B cell (primary cell): ENCODE results near the gene ANGPT4. TPM values are rescaled to one million over a fixed set of nuclear protein-coding genes. Genes with fewer than 3 reads are reported as not detected.

ENCODE experiments used
- ATAC-seq: fragments of 200-7000 bp; cut with Tn5 transposase; one replicate; pipeline ENCODE4 v1.10.0; 2021; ENCODE audit warnings: low read depth, mild to moderate bottlenecking, moderate number of reproducible peaks, moderate library complexity
- CTCF ChIA-PET: fragments of 350-600 bp; sonication (Branson Sonifier 250); formaldehyde crosslinking; loops from one replicate; lab custom pipeline; 2021; ENCODE audit warnings: antibody characterized with exemption, inconsistent platforms; lab: Charles Lee
- POLR2A ChIA-PET: fragments of 350-600 bp; sonication (Branson Sonifier 250); formaldehyde crosslinking; loops from one replicate; lab custom pipeline; 2021; ENCODE audit warnings: antibody characterized with exemption; lab: Charles Lee
- DNase-seq: peaks from one replicate; pipeline ENCODE4 v3.0.0; 2013
- H2AFZ ChIP-seq: 2 replicates; pipeline ENCODE4 v1.6.1; 2012; ENCODE audit warnings: mild to moderate bottlenecking, low read depth, low read length; ENCODE audit not compliant: insufficient read depth, poor library complexity, severe bottlenecking
- H3K27ac ChIP-seq, 2 donors: 1 replicate in 1 of 2; 2 replicates in 1 of 2; pipeline ENCODE4 v1.5.1; 2012 to 2013; ENCODE audit warnings: low read length in 2 of 2, mild to moderate bottlenecking in 2 of 2, moderate library complexity in 1 of 2
- H3K27me3 ChIP-seq, 4 experiments: fragments of 200-600 bp in 1 of 4; sonication (generic) in 1 of 4; replicated peaks in 1 of 4; 1 replicate in 2 of 4; 2 replicates in 2 of 4; pipeline versions ENCODE4 v1.6.1 to v1.7.0; 2013 to 2016; ENCODE audit warnings: low read length in 3 of 4, mild to moderate bottlenecking in 2 of 4, mixed read lengths in 1 of 4, moderate library complexity in 1 of 4; ENCODE audit not compliant: insufficient read depth in 4 of 4, control insufficient read depth in 3 of 4; ENCODE audit errors: control extremely low read depth in 1 of 4
- H3K36me3 ChIP-seq, 2 experiments: replicated peaks in 1 of 2; 1 replicate in 1 of 2; 2 replicates in 1 of 2; pipeline versions ENCODE4 v1.6.1 to v1.7.1; 2013; ENCODE audit warnings: low read length in 1 of 2; ENCODE audit not compliant: insufficient read depth in 2 of 2, control insufficient read depth in 1 of 2; ENCODE audit errors: control extremely low read depth in 1 of 2, extremely low read depth in 1 of 2
- H3K4me1 ChIP-seq, 2 donors: fragments of 200-600 bp in 1 of 2; sonication (generic) in 1 of 2; 1 replicate in 1 of 2; 2 replicates in 1 of 2; pipeline versions ENCODE4 v1.5.1 to v1.6.1; 2013 to 2017; ENCODE audit warnings: low read length in 2 of 2; ENCODE audit not compliant: control insufficient read depth in 2 of 2, insufficient read depth in 2 of 2
- H3K4me2 ChIP-seq: replicated peaks from 2 replicates; pipeline ENCODE3; 2012; ENCODE audit warnings: mild to moderate bottlenecking, low read depth, low read length; ENCODE audit not compliant: poor library complexity, severe bottlenecking
- H3K4me3 ChIP-seq, 5 experiments: fragments of 200-600 bp in 1 of 5; sonication (generic) in 1 of 5; 1 replicate in 3 of 5; 2 replicates in 2 of 5; pipeline versions ENCODE4 v1.5.1 to v1.7.0; 2011 to 2016; ENCODE audit warnings: low read length in 4 of 5, mild to moderate bottlenecking in 4 of 5, low read depth in 2 of 5, control low read depth in 1 of 5, moderate library complexity in 1 of 5; ENCODE audit not compliant: insufficient read depth in 1 of 5; ENCODE audit errors: control extremely low read depth in 1 of 5, extremely low read depth in 1 of 5
- H3K79me2 ChIP-seq: fragments of 200-600 bp; sonication (generic); one replicate; pipeline ENCODE4 v1.6.0; 2016; ENCODE audit warnings: low read length; ENCODE audit not compliant: control insufficient read depth, insufficient read depth
- H3K9ac ChIP-seq: fragments of 200-600 bp; sonication (generic); 2 replicates; pipeline ENCODE4 v1.6.1; 2017; ENCODE audit warnings: mild to moderate bottlenecking, low read length, moderate library complexity
- H3K9me3 ChIP-seq, 3 donors: one replicate each; pipeline versions ENCODE4 v1.6.1 to v1.7.1; 2013; ENCODE audit warnings: low read length in 2 of 3; ENCODE audit not compliant: control insufficient read depth in 2 of 3, insufficient read depth in 1 of 3; ENCODE audit errors: control extremely low read depth in 1 of 3
- H4K20me1 ChIP-seq: 2 replicates; pipeline ENCODE4 v1.6.0; 2012; ENCODE audit warnings: mild to moderate bottlenecking, low read length; ENCODE audit not compliant: insufficient read depth, control insufficient read depth, poor library complexity, severe bottlenecking
- H3K27ac Mint-ChIP-seq: one replicate; pipeline ENCODE4 v1.8.0; 2021; ENCODE audit warnings: mixed read lengths
- H3K27me3 Mint-ChIP-seq: one replicate; pipeline ENCODE4 v1.8.0; 2021; ENCODE audit warnings: mixed read lengths
- H3K4me1 Mint-ChIP-seq: one replicate; pipeline ENCODE4 v1.8.0; 2021; ENCODE audit warnings: mixed read lengths
- H3K4me3 Mint-ChIP-seq: one replicate; pipeline ENCODE4 v1.8.0; 2021; ENCODE audit warnings: mixed read lengths
- H3K9me3 Mint-ChIP-seq: one replicate; pipeline ENCODE4 v1.8.0; 2022; ENCODE audit warnings: mixed read lengths; ENCODE audit not compliant: insufficient read depth
- CTCF ChIP-seq: fragments of 200-600 bp; IDR thresholded peaks from one replicate; pipeline ENCODE4 v1.8.0; 2022; ENCODE audit warnings: antibody characterized with exemption, mild to moderate bottlenecking
- EZH2 ChIP-seq: IDR thresholded peaks from 2 replicates; pipeline ENCODE4 v1.6.1; 2012; ENCODE audit warnings: borderline replicate concordance, low read depth, mild to moderate bottlenecking, moderate library complexity, low read length; ENCODE audit not compliant: insufficient read depth, poor library complexity, severe bottlenecking
- WGBS: methylation state at CpG from one replicate; pipeline ENCODE4 v1.1.5; 2013; ENCODE audit warnings: missing lambda C conversion rate; ENCODE audit not compliant: insufficient coverage; 5-methylcytosine and 5-hydroxymethylcytosine counted together
- intact Hi-C: fragments of 100-400 bp; cut with micrococcal nuclease; formaldehyde crosslinking; loops from one replicate; pipeline ENCODE4 v1.10.0; 2022
- polyA plus RNA-seq: library from polyadenylated mRNA; depleted of rRNA; stranded (reverse); fragments of >200 nt; gene quantifications from 2 replicates; pipeline ENCODE4 v1.2.3, GENCODE V29; 2012
- total RNA-seq, 2 donors: library from RNA; stranded (reverse); fragments of 120-200 nt in 1 of 2; gene quantifications; 1 replicate in 1 of 2; 2 replicates in 1 of 2; pipeline versions ENCODE4 v1.2.3 to v1.2.4, GENCODE V29; 2013 to 2022

The ANGPT4 gene
- total and polyA plus RNA-seq, 2 donors (not counting 1 experiment from before 2014, with no cell fraction given): not detected

GRCh38 chr20:906703-907270 lies 9.3 kb downstream of the ANGPT4 start:
- Histone ChIP-seq H3K4me3 (no peak overlapping the region), H4K20me1 (no peaks in the 10 kb centered on the region), H3K27ac (no peak overlapping the region), H2AFZ (no peak overlapping the region), H3K27me3 (no peaks in the 10 kb centered on the region), H3K4me2 (no peak overlapping the region), H3K4me1 (peaks cover 14 to 16% of the 10 kb centered on the region in 2 donors), H3K9me3 (no peaks in the 10 kb centered on the region), H3K36me3 (no peaks in the 10 kb centered on the region), H3K79me2 (no peaks in the 10 kb centered on the region), H3K9ac (no peak overlapping the region)
- ChIA-PET CTCF (interaction anchor here (1.2 kb wide), 1 partner anchor 91 kb away, joined by 3 read pairs; no protein-coding TSS in a partner anchor), POLR2A (no interaction called here)
- DNase-seq: no peak
- Mint-ChIP-seq H3K27ac (no peak overlapping the region), H3K4me3 (no peak overlapping the region), H3K27me3 (no peaks in the 10 kb centered on the region), H3K9me3 (no peaks in the 10 kb centered on the region), H3K4me1 (peaks cover 19% of the 10 kb centered on the region)
- no peak for ATAC-seq
- intact Hi-C loops: no loop called here
- WGBS: 93% methylated on average over 4 of the region's 4 CpGs
- TF ChIP-seq CTCF: no peak
- TF ChIP-seq EZH2: no peak

- H4K20me1 ChIP-seq: no peaks in the 10 kb centered on the region
- no peaks in the 10 kb centered on the region for H3K36me3 ChIP-seq
- no peak for TF ChIP-seq CTCF
- TF ChIP-seq EZH2: no peak
- ChIA-PET POLR2A (interaction anchor here (0.6 kb wide), 1 partner anchor 14 kb away, joined by 3 read pairs; no protein-coding TSS in a partner anchor), CTCF (interaction anchor here (1.2 to 1.8 kb wide), 2 partner anchors 87 to 90 kb away, joined by 3 to 4 read pairs; no protein-coding TSS in a partner anchor)
- no peaks in the 10 kb centered on the region for H3K27me3 ChIP-seq
- H3K27ac ChIP-seq: no peak overlapping the region
- H2AFZ ChIP-seq: peak overlapping the region; percentile 43
- peak overlapping the region; percentile 23 for H3K4me2 ChIP-seq
- no peaks in the 10 kb centered on the region for H3K9me3 ChIP-seq
- intact Hi-C loops: no loop called here
- ATAC-seq: no peak
- H3K79me2 ChIP-seq: no peaks in the 10 kb centered on the region
- H3K9me3 Mint-ChIP-seq: no peaks in the 10 kb centered on the region
- H3K27ac Mint-ChIP-seq: no peak overlapping the region
- no peak overlapping the region for H3K4me3 Mint-ChIP-seq
- H3K4me1 ChIP-seq: peaks cover 14 to 16% of the 10 kb centered on the region in 2 donors
- no peak overlapping the region for H3K9ac ChIP-seq
- H3K4me1 Mint-ChIP-seq: peaks cover 19% of the 10 kb centered on the region
- DNase-seq: no peak
- H3K4me3 ChIP-seq: no peak overlapping the region
- WGBS: 40% methylated on average over 5 of the region's 6 CpGs
- H3K27me3 Mint-ChIP-seq: no peaks in the 10 kb centered on the region
These were observed 10.1 kb downstream of the ANGPT4 start for GRCh38 chr20:906001-906520.
